Measurements from ENCODE around the gene RAB40C.

Gene RAB40C

DNA sequence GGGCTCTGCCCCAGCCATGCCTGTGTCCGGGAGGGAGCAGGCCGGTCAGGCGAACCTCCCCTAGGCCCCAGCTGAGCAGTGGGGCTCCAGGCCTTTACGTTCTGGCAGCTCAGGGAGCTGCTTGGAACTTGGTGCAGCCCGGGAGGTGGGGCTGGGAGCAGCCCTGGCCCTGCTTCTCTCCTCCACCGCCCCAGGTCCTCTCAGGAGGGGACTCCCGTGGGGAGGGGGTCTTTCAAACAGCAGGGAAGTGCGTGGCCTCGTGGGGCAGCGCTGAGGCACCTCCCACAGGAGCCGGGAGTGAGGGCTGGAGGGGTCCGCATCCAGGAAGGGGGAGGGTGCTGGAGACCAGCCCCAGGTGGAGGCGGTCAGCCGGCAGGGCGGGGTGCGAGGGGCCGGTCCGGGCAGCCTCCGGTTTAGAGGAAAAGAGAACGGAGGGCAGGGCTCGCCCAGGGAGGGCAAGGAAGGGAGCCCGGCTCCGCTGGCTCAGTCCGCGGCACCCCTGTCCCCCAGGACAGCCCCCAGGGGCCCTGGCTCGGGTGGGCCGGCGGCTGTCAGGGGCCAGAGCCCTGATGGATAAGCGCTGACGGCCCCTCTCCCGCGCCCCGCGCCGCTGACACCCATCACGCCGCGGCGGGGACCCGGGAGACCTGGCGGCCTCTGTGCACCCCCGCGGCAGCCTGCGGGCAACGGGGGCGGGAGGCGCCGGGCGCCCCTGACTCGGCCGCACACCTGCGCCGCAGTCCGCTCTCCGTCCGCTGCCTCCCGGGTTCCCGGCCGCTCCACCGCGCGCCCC, 30.3 kb upstream of the RAB40C start:
- DNase-seq, result no peak

DNA sequence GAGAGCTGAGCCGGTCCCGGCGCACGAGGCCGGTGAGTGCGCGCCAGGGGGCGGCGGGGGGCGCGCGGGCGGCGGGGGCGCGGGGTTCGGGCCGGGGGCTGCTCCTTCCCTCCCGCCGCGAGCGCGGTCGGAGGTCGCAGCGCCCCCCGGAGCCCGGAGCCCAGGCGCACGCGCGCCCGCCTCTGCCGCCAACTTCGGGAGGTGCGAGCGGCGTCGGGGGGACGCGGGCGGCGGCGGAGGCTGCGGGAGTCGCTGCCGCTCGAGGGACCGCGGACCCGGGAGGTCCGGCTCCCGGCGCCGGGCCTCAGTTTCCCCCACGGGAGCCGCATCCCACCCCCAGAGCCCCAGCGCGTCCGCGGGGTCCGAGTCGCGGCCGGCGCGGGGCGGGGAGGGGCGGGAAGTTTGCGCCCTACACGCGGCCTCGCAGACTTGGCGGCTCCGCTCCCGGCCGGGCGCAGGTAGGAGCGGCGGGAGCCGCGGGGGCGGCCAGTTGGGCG, 29.6 kb upstream of the RAB40C start, which contains the start of gene PRR35:
PRR35 (plus strand) TSS at position 191 of the 497 bp plus-strand sequence. CDS start 2,901 bp downstream, outside the sequence.
- DNase-seq, result no peak

DNA sequence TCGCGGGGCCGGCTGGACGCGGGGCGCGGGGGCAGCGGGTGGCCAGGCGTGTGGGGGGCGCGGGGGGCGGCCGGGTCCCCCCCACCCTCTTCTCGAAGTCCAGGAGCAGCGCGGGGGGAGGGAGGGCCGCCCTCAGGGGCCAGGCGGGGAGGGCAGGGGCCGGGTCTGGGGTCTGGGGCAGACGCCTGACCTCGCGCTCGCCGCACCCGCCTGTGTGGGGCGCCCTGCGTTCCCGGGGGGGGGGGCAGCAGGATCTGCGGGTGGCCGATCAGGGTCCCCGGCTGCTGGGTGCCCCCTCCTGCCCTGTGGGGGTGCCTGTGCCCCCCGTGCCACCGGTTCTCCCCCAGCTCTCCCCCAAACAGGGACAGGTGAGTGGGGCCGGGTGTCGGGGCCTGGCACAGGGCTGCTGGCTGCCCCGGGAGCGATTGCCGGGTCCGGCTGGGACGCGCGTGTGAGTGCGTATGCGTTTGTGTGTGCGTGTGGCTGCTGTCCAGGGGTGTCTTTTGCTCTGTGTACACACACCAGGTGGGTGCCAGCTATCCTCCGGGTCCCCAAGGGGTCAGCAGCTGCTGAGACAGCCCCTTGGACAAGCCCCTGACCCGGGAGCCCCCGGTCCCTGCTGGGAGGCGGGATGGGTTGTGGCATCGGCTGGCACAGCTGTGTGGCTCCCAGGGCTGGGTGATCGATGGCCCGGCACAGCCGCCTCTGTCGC, 29.0 kb upstream of the RAB40C start:
- no peak for DNase-seq

GRCh38 chr16:561413-561794, 28.5 kb upstream of the RAB40C start:
- DNase-seq, result no peak

DNA sequence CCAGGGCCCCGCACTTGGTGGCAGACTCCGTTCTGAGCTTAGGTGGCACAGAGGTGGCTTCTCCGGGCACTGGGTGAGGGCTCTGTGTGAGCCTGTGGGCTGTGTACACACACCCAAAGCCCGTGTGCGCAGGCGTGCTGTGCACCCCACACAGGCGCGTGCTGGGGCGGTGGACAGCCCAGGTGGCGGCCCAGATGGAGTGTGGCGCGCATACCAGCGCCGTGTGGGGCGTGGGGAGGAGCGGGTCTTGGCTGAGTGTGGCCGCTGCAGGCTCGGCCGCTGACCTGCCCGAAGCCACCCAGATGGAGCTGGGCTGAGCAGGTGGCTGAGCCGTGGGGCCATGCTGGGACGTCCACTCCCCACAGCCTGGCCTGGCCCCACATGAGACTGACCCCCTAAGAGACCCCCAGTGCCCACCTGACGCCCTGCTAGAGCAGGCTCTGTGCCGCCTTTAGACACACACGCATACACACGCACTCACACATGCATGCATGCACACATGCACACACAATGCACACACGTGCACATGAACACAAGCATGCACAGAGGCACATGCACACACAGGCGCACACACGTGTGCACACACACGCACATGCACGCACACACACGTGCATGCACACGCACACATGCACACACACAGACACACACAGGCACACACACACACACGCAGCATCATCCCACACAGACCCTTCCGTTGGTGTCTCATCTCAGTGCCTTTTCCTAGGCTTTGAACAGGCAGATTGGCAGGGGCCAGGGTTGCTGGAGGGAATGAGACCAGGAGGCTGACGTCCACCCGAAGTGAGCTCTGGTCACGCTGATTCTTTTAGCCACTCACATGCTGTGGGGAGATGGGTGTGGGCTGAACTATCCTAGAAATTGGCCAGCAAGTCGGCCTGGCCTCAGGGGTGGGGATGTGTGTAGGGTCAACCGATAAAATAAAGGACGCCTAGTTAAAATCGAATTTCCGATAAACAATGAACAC, 27.6 kb upstream of the RAB40C start:
- no peak for DNase-seq

GRCh38 chr16:563072-563644, 26.7 kb upstream of the RAB40C start:
- DNase-seq, result no peak

DNA sequence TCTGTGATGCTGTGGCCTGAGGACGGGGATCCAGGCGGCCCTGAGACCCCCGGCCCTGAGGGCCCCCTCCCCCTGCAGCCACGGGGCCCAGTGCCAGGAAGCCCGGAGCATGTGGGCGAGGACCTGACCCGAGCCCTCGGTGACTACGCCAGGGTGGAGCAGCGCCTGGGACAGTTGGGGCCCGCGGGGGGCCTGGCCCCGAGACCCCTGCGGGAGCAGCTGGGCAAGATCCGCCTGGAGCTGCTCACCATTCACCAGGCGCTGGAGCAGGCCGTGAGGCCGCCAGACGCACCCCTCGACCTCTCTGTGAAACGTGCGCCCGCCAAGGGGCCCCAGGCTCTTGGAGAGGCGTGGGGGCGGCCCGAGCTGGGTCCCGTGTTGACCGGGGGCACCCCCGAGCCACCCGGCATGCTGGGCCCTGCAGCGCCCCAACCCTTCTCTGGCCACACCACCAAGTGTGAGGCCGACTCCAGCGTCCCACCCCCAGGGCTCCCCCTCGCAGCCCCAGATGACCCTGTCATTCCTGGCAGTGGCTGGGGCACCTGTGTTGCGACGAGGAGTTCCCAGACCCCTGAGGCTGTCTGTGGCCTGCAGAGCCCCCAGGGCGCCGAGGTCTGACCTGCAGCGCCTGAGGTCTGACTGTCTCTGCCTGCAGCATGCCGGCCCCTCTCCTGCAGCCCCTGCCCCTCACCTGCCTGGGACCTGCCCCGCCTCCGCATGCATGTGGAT, 25.0 kb upstream of the RAB40C start:
- DNase-seq, result no peak

- DNase-seq, result no peak
These were observed 24.2 kb upstream of the RAB40C start for GRCh38 chr16:565419-566330.

DNA sequence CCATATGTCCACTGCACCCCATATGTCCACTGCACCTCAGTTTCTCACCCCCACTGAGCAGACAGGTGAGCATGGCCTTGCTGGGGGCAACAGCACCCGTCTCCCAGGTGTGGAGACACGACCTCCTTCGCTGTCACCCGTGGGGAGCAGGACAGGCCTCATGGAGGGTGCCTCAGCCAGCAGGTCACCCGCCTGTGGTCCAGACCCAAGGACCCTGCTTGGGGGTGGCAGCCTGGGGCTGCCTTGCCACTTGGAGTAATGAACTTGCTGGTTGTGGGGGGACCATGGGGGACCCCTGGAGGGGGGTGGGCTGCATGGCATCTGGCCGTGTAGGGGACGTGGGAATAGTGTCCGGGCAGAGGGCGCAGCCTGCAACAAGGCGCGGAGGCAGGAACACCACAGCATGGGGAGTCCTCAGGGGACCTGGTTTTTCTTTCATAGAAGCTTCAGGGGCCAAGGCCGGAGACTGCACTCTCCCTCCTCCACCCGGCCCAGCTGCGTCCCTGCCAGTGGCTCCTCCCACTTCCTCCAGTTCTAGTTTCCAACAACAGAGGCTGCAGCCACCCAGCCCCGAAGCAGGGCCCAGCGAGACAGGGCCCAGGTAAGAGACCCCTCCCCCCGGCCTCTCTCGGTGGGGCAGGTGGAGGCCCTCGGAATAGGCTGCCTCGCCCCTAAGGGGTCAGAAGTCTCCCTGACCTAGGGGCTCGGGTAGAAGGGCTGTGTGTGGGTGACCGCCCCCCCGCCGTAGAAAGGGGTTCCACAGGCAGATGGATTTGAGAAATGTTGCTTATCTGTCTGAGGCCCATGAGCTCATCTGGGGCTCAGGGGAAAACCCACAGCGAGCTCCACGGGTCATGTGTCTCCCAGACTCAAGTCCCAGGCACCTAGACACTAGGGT, 23.1 kb upstream of the RAB40C start, which contains the start of gene NHLRC4:
NHLRC4 (plus strand) TSS at position 531 of the 898 bp plus-strand sequence. CDS start 1,043 bp downstream, outside the sequence.
- DNase-seq, result peak; percentile 28 to 37

- no peak for DNase-seq
These were observed 22.3 kb upstream of the RAB40C start for GRCh38 chr16:567373-568256.

- no peak for DNase-seq
These were observed 21.2 kb upstream of the RAB40C start for GRCh38 chr16:568401-569258.

GRCh38 chr16:569445-570254, 20.2 kb upstream of the RAB40C start, which contains the start of gene PIGQ:
Gene PIGQ, plus strand, starts transcription at chr16:569968. Its CDS starts 4,107 bp downstream, at chr16:574075.
- DNase-seq, result peak; percentile 50 to 70

- no peak for DNase-seq
These were observed 16.8 kb upstream of the RAB40C start for GRCh38 chr16:572865-573650.

- no peak for DNase-seq
These were observed 15.7 kb upstream of the RAB40C start for GRCh38 chr16:574021-574760.

All from stimulated activated CD4-positive, alpha-beta T cell treated with anti-CD3 and anti-CD28 coated beads, Interleukin-2, amount 100 ng/mL, for 48 hours (primary cell).